Hematopoietic multipotent progenitor cell treated with erythropoietin and hydrocortisone succinate and interleukin-3 and kit ligand, for 8 days (in vitro differentiated cells): ENCODE data around the gene HP1BP3.
A peak's percentile ranks its signal among the peaks of the same experiment; 100 is the strongest.
"Not testable (repeated sequence)": the region's sequence is repeated elsewhere in the genome, so short reads cannot be mapped to it uniquely, and the experiment has no call there.

Experiments used
- DNase-seq: peaks from one replicate; pipeline ENCODE4 v3.0.0-alpha.2; 2015

Gene HP1BP3

GRCh38 chr1:20726118-20726911, 60.8 kb downstream of the HP1BP3 start:
- no peak for DNase-seq

GRCh38 chr1:20725189-20726117, 61.7 kb downstream of the HP1BP3 start:
- no peak for DNase-seq

- no peak for DNase-seq
These were observed 62.5 kb downstream of the HP1BP3 start for GRCh38 chr1:20724364-20725188.

GRCh38 chr1:20723537-20724363, 63.4 kb downstream of the HP1BP3 start:
- DNase-seq: no peak

GRCh38 chr1:20723159-20723536, 64.0 kb downstream of the HP1BP3 start:
- DNase-seq: no peak

GRCh38 chr1:20721117-20722061, 65.7 kb downstream of the HP1BP3 start:
- DNase-seq: no peak

- DNase-seq: no peak
These were observed 66.4 kb downstream of the HP1BP3 start for GRCh38 chr1:20720631-20721091.

- DNase-seq: no peak
These were observed 67.1 kb downstream of the HP1BP3 start for GRCh38 chr1:20719871-20720620.

- DNase-seq: no peak
These were observed 67.8 kb downstream of the HP1BP3 start for GRCh38 chr1:20719261-20719660.

- not testable (repeated sequence) for DNase-seq
These were observed 68.7 kb downstream of the HP1BP3 start for GRCh38 chr1:20718343-20718882.

- DNase-seq: peak; percentile 64
These were observed 69.4 kb downstream of the HP1BP3 start, which contains the start of gene KIF17 for GRCh38 chr1:20717452-20718342. Gene KIF17, minus strand, starts transcription at chr1:20718007. Its CDS starts 301 bp downstream, at chr1:20717706.

GRCh38 chr1:20716232-20716631, 70.9 kb downstream of the HP1BP3 start:
- no peak for DNase-seq

GRCh38 chr1:20715406-20715805, 71.7 kb downstream of the HP1BP3 start:
- DNase-seq: no peak

GRCh38 chr1:20713440-20713839, 73.7 kb downstream of the HP1BP3 start:
- no peak for DNase-seq

GRCh38 chr1:20712215-20712577, 74.9 kb downstream of the HP1BP3 start:
- no peak for DNase-seq

- no peak for DNase-seq
These were observed 75.6 kb downstream of the HP1BP3 start for GRCh38 chr1:20711285-20712214.
